ENCODE measurements around the gene CARM1. TPM values are rescaled to one million over a fixed set of nuclear protein-coding genes. Genes with fewer than 3 reads are reported as not detected.

CARM1 gene
- total and polyA plus RNA-seq, 2 of the 13 experiments (the other 11 are each of a cell fraction or from before 2014, with no cell fraction given): 27.6 to 55.8 TPM

- TF ChIP-seq TFAP4 (IDR thresholded peaks at IDR 0.05; ENCODE audit: borderline replicate concordance, low read depth) (peak; percentile 25; the same call in 1 of the 2 replicates), ZNF468 (CRISPR knock-in tag; IDR thresholded peaks at IDR 0.05) (no peak), ZFX (CRISPR knock-in tag; IDR thresholded peaks at IDR 0.05; ENCODE audit: low read depth) (peak; percentile 93), XBP1 (CRISPR knock-in tag; IDR thresholded peaks at IDR 0.05) (no peak), ZNF251 (CRISPR knock-in tag; IDR thresholded peaks at IDR 0.05) (peak; percentile 65; the same call in 1 of the 2 replicates), ISL2 (CRISPR knock-in tag; IDR thresholded peaks at IDR 0.05) (peak; percentile 27; the same call in 1 of the 2 replicates), REST (IDR thresholded peaks at IDR 0.05; ENCODE audit: borderline replicate concordance in 1 of 2, low read depth in 1 of 2, low read length in 2 of 2) (0 out of 4 replicates have a peak, but pooled peaks of 1 of the 2 experiments have one; percentile 43), ATF5 (CRISPR knock-in tag; IDR thresholded peaks at IDR 0.05; ENCODE audit: low read depth) (no peak; the same call in 1 of the 2 replicates), RAD21 (CRISPR knock-in tag; IDR thresholded peaks at IDR 0.05) (peak; percentile 59), PCBP2 (optimal IDR thresholded peaks at IDR 0.05; ENCODE audit: low read depth, low read length, poor library complexity, severe bottlenecking) (no peak), MBD4 (IDR thresholded peaks at IDR 0.05; ENCODE audit: borderline replicate concordance, low read length) (no peak), ZKSCAN1 (IDR thresholded peaks at IDR 0.05; ENCODE audit: low read length) (no peak), CCDC6 (CRISPR knock-in tag; IDR thresholded peaks at IDR 0.05) (peak; percentile 74), SNAI1 (CRISPR knock-in tag; IDR thresholded peaks at IDR 0.05; ENCODE audit: borderline replicate concordance) (no peak), TP53 (CRISPR knock-in tag; conservative IDR thresholded peaks at IDR 0.05) (no peak), HOXD1 (CRISPR knock-in tag; IDR thresholded peaks at IDR 0.05) (0 out of 2 replicates have a peak, but pooled peaks have one; percentile 39), TOE1 (CRISPR knock-in tag; IDR thresholded peaks at IDR 0.05) (no peak), ONECUT2 (CRISPR knock-in tag; IDR thresholded peaks at IDR 0.05) (no peak), TMF1 (CRISPR knock-in tag; IDR thresholded peaks at IDR 0.05; ENCODE audit: low read depth) (no peak), ZNF713 (CRISPR knock-in tag; IDR thresholded peaks at IDR 0.05) (no peak), NONO (IDR thresholded peaks at IDR 0.05) (no peak), NONO (CRISPR knock-in tag; conservative IDR thresholded peaks at IDR 0.05) (peak; percentile 72), GATA4 (IDR thresholded peaks at IDR 0.05; ENCODE audit: borderline replicate concordance, low read depth) (no peak; the same call in 1 of the 2 replicates)
Observed at GRCh38 chr19:10835754-10836478, 35.4 kb upstream of the CARM1 start, which contains the start of gene TMED1 (continued).
